Heart left ventricle (tissue), 13 donors: Measurements from ENCODE around the gene TIFAB.

Experiments used
- POLR2A ChIP-seq, 2 donors: fragments of 450-650 bp; IDR thresholded peaks; one replicate each; pipeline ENCODE4 v1.6.1; 2017; ENCODE audit warnings: antibody characterized with exemption in 2 of 2, mild to moderate bottlenecking in 2 of 2, moderate library complexity in 2 of 2
- TF ChIP-seq, protein P1 (sequence below), 12 donors: fragments of 200-600 bp; sonication (generic) in 4 of 12; IDR thresholded peaks; one replicate each; pipeline versions ENCODE4 v1.5.0 to v1.8.0; 2018 to 2022; ENCODE audit warnings: antibody characterized with exemption in 12 of 12, mild to moderate bottlenecking in 5 of 12
- donor health status: ischemic (EF 13 %, LVEDD 7.1; RV severe dilation, severe dysfunction).
- donor health status: DM: no; HTN: yes; CAD: no.
- donor health status: DM: no; HTN: no; CAD: no.
- donor health status: ischemic (EF 25% LVEDD 6.9; RV normal size, moderate dysfunction).
- donor health status: ischemic (EF 25% LVEDD 5.7; RV mildly dilated, moderate dysfunction).
- donor health status: ischemic (EF 35%, LVEDD 5.7; RV mildly dilated, moderate dysfunction).
- donor health status: nonischemic (EF 11% LVEDD 7.7; RV severe dilation, severe dysfunction).
- donor health status: DM: yes; HTN: yes; CAD: no.
- donor health status: PGD.
- donor health status: ischemic (EF 29% LVEDD 5.4; RV normal size, mild dysfunction).
- donor health status: nonischemic (EF 23%, LVEDD 6.1; RV moderate dilation, normal function).

DNA sequence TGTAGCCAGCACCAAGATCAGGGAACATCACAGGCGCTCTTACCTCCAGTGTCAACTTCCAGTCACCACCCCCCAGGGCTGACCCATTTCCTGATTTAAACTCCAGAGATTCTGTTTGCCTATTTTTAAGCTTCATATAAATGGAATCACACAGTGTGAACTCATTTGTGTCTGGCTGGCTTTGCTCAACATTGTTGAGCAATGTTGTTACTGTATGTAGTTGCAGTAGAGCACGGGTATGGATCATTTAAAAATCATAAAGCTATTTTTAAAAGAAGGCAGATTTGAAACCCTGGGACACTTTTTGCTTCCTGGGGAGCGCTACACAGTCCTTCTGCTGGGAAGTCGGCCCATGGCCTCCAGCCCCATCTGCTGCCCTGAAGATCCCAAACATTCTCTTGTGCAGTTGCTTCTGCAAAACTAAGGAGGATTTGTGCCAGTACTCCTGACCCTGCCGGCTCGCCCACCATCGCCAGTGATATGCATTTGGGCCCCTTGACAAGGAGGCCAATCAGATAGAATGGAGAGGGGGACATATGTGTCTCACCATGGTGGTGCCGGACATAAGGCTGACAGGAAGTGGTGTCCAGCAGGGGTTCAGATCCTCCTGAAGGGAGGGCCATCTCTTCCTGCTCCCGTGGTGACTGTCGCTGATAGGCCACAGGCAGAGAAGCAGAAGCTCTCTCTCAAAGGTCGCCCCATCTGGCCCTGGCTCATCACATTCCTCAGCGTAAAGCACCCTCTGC is 18.3 kb downstream of the TIFAB start:
- TF ChIP-seq, protein P1, sequence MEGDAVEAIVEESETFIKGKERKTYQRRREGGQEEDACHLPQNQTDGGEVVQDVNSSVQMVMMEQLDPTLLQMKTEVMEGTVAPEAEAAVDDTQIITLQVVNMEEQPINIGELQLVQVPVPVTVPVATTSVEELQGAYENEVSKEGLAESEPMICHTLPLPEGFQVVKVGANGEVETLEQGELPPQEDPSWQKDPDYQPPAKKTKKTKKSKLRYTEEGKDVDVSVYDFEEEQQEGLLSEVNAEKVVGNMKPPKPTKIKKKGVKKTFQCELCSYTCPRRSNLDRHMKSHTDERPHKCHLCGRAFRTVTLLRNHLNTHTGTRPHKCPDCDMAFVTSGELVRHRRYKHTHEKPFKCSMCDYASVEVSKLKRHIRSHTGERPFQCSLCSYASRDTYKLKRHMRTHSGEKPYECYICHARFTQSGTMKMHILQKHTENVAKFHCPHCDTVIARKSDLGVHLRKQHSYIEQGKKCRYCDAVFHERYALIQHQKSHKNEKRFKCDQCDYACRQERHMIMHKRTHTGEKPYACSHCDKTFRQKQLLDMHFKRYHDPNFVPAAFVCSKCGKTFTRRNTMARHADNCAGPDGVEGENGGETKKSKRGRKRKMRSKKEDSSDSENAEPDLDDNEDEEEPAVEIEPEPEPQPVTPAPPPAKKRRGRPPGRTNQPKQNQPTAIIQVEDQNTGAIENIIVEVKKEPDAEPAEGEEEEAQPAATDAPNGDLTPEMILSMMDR (IDR thresholded peaks at IDR 0.05), result no peak
- TF ChIP-seq POLR2A (IDR thresholded peaks at IDR 0.05), result no peak
